IPS-18a (cell line): ENCODE measurements around the gene CRPPA.
A peak's percentile ranks its signal among the peaks of the same experiment; 100 is the strongest.
"Not testable (repeated sequence)": the region's sequence is repeated elsewhere in the genome, so short reads cannot be mapped to it uniquely, and the experiment has no call there.

Experiments used
- H3K27ac ChIP-seq: one replicate; pipeline ENCODE4 v1.5.1; 2013; ENCODE audit warnings: low read length
- H3K27me3 ChIP-seq: one replicate; pipeline ENCODE4 v1.6.1; 2013; ENCODE audit warnings: mild to moderate bottlenecking, low read length; ENCODE audit not compliant: control insufficient read depth, insufficient read depth
- H3K36me3 ChIP-seq: one replicate; pipeline ENCODE4 v1.6.1; 2013; ENCODE audit warnings: low read depth, low read length; ENCODE audit not compliant: control insufficient read depth
- H3K4me1 ChIP-seq: one replicate; pipeline ENCODE4 v1.6.1; 2013; ENCODE audit warnings: low read depth, low read length; ENCODE audit not compliant: control insufficient read depth
- H3K4me3 ChIP-seq: one replicate; pipeline ENCODE4 v1.5.1; 2013; ENCODE audit warnings: low read length
- H3K9ac ChIP-seq: one replicate; pipeline ENCODE4 v1.6.1; 2013; ENCODE audit warnings: mild to moderate bottlenecking, low read length, moderate library complexity
- H3K9me3 ChIP-seq: one replicate; pipeline ENCODE4 v1.6.1; 2013; ENCODE audit warnings: low read depth, low read length; ENCODE audit not compliant: control insufficient read depth

CRPPA gene

GRCh38 chr7:16421333-16422102 lies at the start of gene CRPPA:
Gene CRPPA, minus strand, starts transcription at chr7:16421538. Its CDS starts 216 bp downstream, at chr7:16421322.
- Histone ChIP-seq H3K9me3 (no peaks in the 10 kb centered on the region), H3K4me1 (peaks cover 10% of the 10 kb centered on the region), H3K36me3 (no peaks in the 10 kb centered on the region), H3K4me3 (peak within 1 kb of the TSS; percentile 87), H3K27me3 (peaks cover 21% of the 10 kb centered on the region), H3K9ac (peak within 1 kb of the TSS; percentile 59), H3K27ac (no peak within 1 kb of the TSS)

GRCh38 chr7:16465469-16466361 lies 44.4 kb upstream of the CRPPA start, which contains the start of gene SOSTDC1:
Gene SOSTDC1, minus strand, starts transcription at chr7:16465738. Its CDS starts 70 bp downstream, at chr7:16465668.
- no peak within 1 kb of the TSS for H3K9ac ChIP-seq
- H3K27ac ChIP-seq: no peak within 1 kb of the TSS
- no peaks in the 10 kb centered on the region for H3K36me3 ChIP-seq
- no peaks in the 10 kb centered on the region for H3K9me3 ChIP-seq
- peaks cover 35% of the 10 kb centered on the region for H3K4me1 ChIP-seq
- peak within 1 kb of the TSS; percentile 6 for H3K4me3 ChIP-seq
- no peaks in the 10 kb centered on the region for H3K27me3 ChIP-seq

- Histone ChIP-seq H3K36me3 (no peaks in the 10 kb centered on the region), H3K4me3 (no peak overlapping the region), H3K27me3 (no peaks in the 10 kb centered on the region), H3K27ac (no peak overlapping the region), H3K9me3 (no peaks in the 10 kb centered on the region), H3K9ac (no peak overlapping the region), H3K4me1 (peaks cover 35% of the 10 kb centered on the region)
These were observed 42.8 kb upstream of the CRPPA start for GRCh38 chr7:16463949-16464715.

- Histone ChIP-seq H3K27ac (no peak overlapping the region), H3K36me3 (no peaks in the 10 kb centered on the region), H3K4me1 (peaks cover 35% of the 10 kb centered on the region), H3K9ac (no peak overlapping the region), H3K9me3 (no peaks in the 10 kb centered on the region), H3K27me3 (no peaks in the 10 kb centered on the region), H3K4me3 (no peak overlapping the region)
These were observed 42.2 kb upstream of the CRPPA start for GRCh38 chr7:16463520-16463919.

- H3K4me1 ChIP-seq: peaks cover 35% of the 10 kb centered on the region
- no peak overlapping the region for H3K4me3 ChIP-seq
- H3K9me3 ChIP-seq: no peaks in the 10 kb centered on the region
- H3K27me3 ChIP-seq: no peaks in the 10 kb centered on the region
- no peak overlapping the region for H3K9ac ChIP-seq
- H3K27ac ChIP-seq: no peak overlapping the region
- no peaks in the 10 kb centered on the region for H3K36me3 ChIP-seq
These were observed 41.1 kb upstream of the CRPPA start for GRCh38 chr7:16462431-16462889.

GRCh38 chr7:16460789-16461493 lies 39.6 kb upstream of the CRPPA start:
- peaks cover 30% of the 10 kb centered on the region for H3K4me1 ChIP-seq
- no peak overlapping the region for H3K9ac ChIP-seq
- H3K9me3 ChIP-seq: no peaks in the 10 kb centered on the region
- no peaks in the 10 kb centered on the region for H3K36me3 ChIP-seq
- no peaks in the 10 kb centered on the region for H3K27me3 ChIP-seq
- no peak overlapping the region for H3K4me3 ChIP-seq
- H3K27ac ChIP-seq: no peak overlapping the region

- H3K27ac ChIP-seq, H3K4me1 ChIP-seq, H3K9ac ChIP-seq, H3K9me3 ChIP-seq, H3K36me3 ChIP-seq, H3K27me3 ChIP-seq, H3K4me3 ChIP-seq: not testable (repeated sequence)
These were observed 35.0 kb upstream of the CRPPA start for GRCh38 chr7:16456303-16456702.

GRCh38 chr7:16455591-16455990 lies 34.3 kb upstream of the CRPPA start:
- H3K9ac ChIP-seq: no peak overlapping the region
- no peak overlapping the region for H3K4me3 ChIP-seq
- no peaks in the 10 kb centered on the region for H3K9me3 ChIP-seq
- H3K4me1 ChIP-seq: no peaks in the 10 kb centered on the region
- H3K27me3 ChIP-seq: no peaks in the 10 kb centered on the region
- H3K27ac ChIP-seq: no peak overlapping the region
- no peaks in the 10 kb centered on the region for H3K36me3 ChIP-seq

- Histone ChIP-seq H3K27ac (no peak overlapping the region), H3K4me3 (no peak overlapping the region), H3K36me3 (no peaks in the 10 kb centered on the region), H3K9ac (no peak overlapping the region), H3K4me1 (no peaks in the 10 kb centered on the region), H3K27me3 (no peaks in the 10 kb centered on the region), H3K9me3 (no peaks in the 10 kb centered on the region)
These were observed 29.0 kb upstream of the CRPPA start for GRCh38 chr7:16450366-16450765.

GRCh38 chr7:16447876-16448275 lies 26.5 kb upstream of the CRPPA start:
- Histone ChIP-seq H3K36me3 (no peaks in the 10 kb centered on the region), H3K4me3 (no peak overlapping the region), H3K27ac (no peak overlapping the region)

More at GRCh38 chr7:16447876-16448275, 26.5 kb upstream of the CRPPA start:
- H3K4me1 ChIP-seq: no peaks in the 10 kb centered on the region
- no peaks in the 10 kb centered on the region for H3K9me3 ChIP-seq
- H3K9ac ChIP-seq: no peak overlapping the region
- no peaks in the 10 kb centered on the region for H3K27me3 ChIP-seq
